Muscle of leg (tissue), 11 donors: Measurements from ENCODE around the gene DDX21. TPM values are rescaled to one million over a fixed set of nuclear protein-coding genes. Genes with fewer than 3 reads are reported as not detected.
"Not testable (repeated sequence)": the region's sequence is repeated elsewhere in the genome, so short reads cannot be mapped to it uniquely, and the experiment has no call there.

ENCODE experiments used
- DNase-seq: peaks from one replicate; pipeline ENCODE4 v3.0.0; 2013
- H3K27ac ChIP-seq: one replicate; pipeline ENCODE4 v1.5.1; 2013; ENCODE audit warnings: mild to moderate bottlenecking, low read length, control low read depth
- H3K27me3 ChIP-seq: one replicate; pipeline ENCODE4 v1.6.1; 2013; ENCODE audit warnings: low read length; ENCODE audit not compliant: control insufficient read depth, insufficient read depth
- H3K36me3 ChIP-seq: one replicate; pipeline ENCODE4 v1.6.1; 2013; ENCODE audit warnings: low read length; ENCODE audit not compliant: control insufficient read depth, insufficient read depth
- H3K4me1 ChIP-seq: one replicate; pipeline ENCODE4 v1.6.1; 2013; ENCODE audit warnings: low read length; ENCODE audit not compliant: control insufficient read depth, insufficient read depth
- H3K4me3 ChIP-seq: one replicate; pipeline ENCODE4 v1.5.1; 2013; ENCODE audit warnings: low read length, control low read depth
- H3K9me3 ChIP-seq: replicated peaks from 2 replicates; pipeline ENCODE4 v1.6.1; 2013; ENCODE audit warnings: low read depth, low read length; ENCODE audit not compliant: control insufficient read depth
- WGBS: methylation state at CpG from one replicate; pipeline ENCODE4 v1.1.5; 2013; ENCODE audit warnings: missing lambda C conversion rate; ENCODE audit not compliant: insufficient coverage; 5-methylcytosine and 5-hydroxymethylcytosine counted together
- polyA plus RNA-seq, 8 donors: library from polyadenylated mRNA; unstranded; fragments of 120-200 nt; gene quantifications; one replicate each; pipeline versions ENCODE4 v1.2.1 to v1.2.3, GENCODE V29; 2013; ENCODE audit warnings: inconsistent platforms in 1 of 8, low replicate concordance in 1 of 8; ENCODE audit not compliant: insufficient read length in 8 of 8, insufficient read depth in 1 of 8
- total RNA-seq: library from RNA; stranded (reverse); fragments of 120-200 nt; gene quantifications from one replicate; pipeline ENCODE4 v1.2.4, GENCODE V29; 2013

The DDX21 gene
- total and polyA plus RNA-seq, 9 donors: 30.9 to 49.9 (median 41.2) TPM

DNA sequence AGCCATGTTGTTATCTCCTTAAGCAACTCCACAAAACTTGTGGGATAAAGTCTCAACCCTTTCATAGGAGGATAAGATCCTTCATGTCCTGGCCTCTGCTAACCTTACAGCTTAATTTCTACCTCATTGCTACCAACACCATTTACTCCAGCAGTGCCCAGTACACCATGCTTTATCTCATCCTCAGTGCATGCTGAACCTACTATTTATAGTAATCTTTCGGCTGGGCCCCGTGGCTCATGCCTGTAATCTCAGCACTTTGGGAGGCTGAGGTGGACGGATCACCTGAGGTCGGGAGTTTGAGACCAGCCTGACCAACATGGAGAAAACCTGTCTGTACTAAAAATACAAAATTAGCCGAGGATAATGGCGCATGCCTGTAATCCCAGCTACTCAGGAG lies 23.8 kb downstream of the DDX21 start:
- H3K4me1 ChIP-seq, H3K27ac ChIP-seq, H3K9me3 ChIP-seq, H3K27me3 ChIP-seq, H3K4me3 ChIP-seq, DNase-seq: not testable (repeated sequence)
- WGBS: 100% methylated on average over 3 of the region's 6 CpGs
- H3K36me3 ChIP-seq: peaks cover 56% of the 10 kb centered on the region

DNA sequence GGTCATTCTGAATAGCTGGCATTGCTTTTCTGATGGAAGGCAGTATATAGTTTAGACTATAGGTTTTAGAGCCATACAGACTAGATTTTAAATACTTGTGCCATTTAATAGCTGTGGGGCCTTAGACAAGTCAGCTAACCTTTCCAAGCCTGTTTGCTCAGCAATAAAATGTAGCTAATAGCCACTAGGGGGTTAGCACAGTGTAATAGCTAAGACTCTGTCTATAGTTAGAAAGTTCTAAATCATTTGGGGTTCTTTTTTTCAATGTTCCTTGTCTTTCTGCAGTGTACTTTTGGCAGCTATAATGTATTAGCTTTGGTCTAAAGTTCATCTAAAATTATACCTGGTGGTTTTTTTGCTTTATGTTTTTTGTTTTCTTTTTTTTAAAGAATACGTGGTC lies 25.1 kb downstream of the DDX21 start:
- WGBS: no CpG with 5 or more reads among the region's 1 CpG
- no peaks in the 10 kb centered on the region for H3K9me3 ChIP-seq
- H3K4me3 ChIP-seq: no peak overlapping the region
- no peak overlapping the region for H3K27ac ChIP-seq
- H3K36me3 ChIP-seq: peaks cover 47% of the 10 kb centered on the region
- no peaks in the 10 kb centered on the region for H3K4me1 ChIP-seq
- no peaks in the 10 kb centered on the region for H3K27me3 ChIP-seq
- DNase-seq: no peak

DNA sequence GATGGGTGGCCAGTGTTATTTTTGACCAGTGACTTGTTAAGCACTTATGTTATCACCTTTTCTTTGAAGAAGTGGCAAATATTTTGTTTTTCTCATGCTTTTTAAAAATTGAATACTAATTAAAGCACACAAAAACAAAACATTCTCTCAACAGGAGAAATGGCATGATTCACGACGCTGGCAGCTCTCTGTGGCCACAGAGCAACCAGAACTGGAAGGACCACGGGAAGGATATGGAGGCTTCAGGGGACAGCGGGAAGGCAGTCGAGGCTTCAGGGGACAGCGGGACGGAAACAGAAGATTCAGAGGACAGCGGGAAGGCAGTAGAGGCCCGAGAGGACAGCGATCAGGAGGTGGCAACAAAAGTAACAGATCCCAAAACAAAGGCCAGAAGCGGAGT lies 26.4 kb downstream of the DDX21 start:
- no peaks in the 10 kb centered on the region for H3K27me3 ChIP-seq
- no peak overlapping the region for H3K4me3 ChIP-seq
- WGBS: 96% methylated on average over 10 of the region's 11 CpGs
- peaks cover 41% of the 10 kb centered on the region for H3K36me3 ChIP-seq
- DNase-seq: no peak
- H3K27ac ChIP-seq: no peak overlapping the region
- H3K4me1 ChIP-seq: no peaks in the 10 kb centered on the region
- H3K9me3 ChIP-seq: no peaks in the 10 kb centered on the region

DNA sequence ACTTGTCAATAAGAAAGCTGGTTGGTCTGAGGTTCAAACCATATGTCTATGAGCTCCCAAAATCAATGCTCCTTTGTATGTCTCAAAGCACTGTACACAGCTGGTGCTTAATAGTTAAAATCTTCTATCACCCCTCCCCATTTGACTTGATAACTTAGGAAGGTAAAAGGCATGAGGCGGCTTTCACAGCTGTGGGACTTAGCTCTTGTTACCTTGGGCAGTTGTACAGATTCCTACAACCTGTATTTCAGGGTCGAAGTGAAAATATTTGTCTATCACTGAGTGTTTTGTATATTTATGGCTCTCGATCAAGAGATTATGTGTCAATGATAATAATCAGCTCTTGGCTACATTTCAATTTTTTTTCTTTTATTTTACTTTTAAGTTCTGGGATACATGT lies 31.6 kb downstream of the DDX21 start:
- H3K4me3 ChIP-seq: no peak overlapping the region
- H3K9me3 ChIP-seq: no peaks in the 10 kb centered on the region
- WGBS: no CpG with 5 or more reads among the region's 3 CpGs
- no peak for DNase-seq
- H3K27ac ChIP-seq: no peak overlapping the region
- H3K27me3 ChIP-seq: no peaks in the 10 kb centered on the region
- peaks cover 10% of the 10 kb centered on the region for H3K4me1 ChIP-seq
- peaks cover 14% of the 10 kb centered on the region for H3K36me3 ChIP-seq

- Histone ChIP-seq H3K4me3 (peak within 1 kb of the TSS; percentile 97), H3K27me3 (no peaks in the 10 kb centered on the region), H3K9me3 (no peaks in the 10 kb centered on the region), H3K4me1 (peaks cover 10% of the 10 kb centered on the region), H3K27ac (peak within 1 kb of the TSS; percentile 81), H3K36me3 (peaks cover 14% of the 10 kb centered on the region)
- WGBS: under 1% methylated on average over 61 of the region's 62 CpGs
- DNase-seq: peak; percentile 99
Measured at GRCh38 chr10:68988530-68989316, 32.8 kb downstream of the DDX21 start, which contains the start of gene KIFBP. Gene KIFBP (plus strand): TSS chr10:68988803. CDS start chr10:68988833, 30 bp downstream.

GRCh38 chr10:68989317-68989990 lies 33.5 kb downstream of the DDX21 start:
- Histone ChIP-seq H3K4me3 (peak overlapping the region; percentile 97), H3K9me3 (no peaks in the 10 kb centered on the region), H3K27me3 (no peaks in the 10 kb centered on the region), H3K36me3 (peaks cover 12% of the 10 kb centered on the region), H3K4me1 (peaks cover 10% of the 10 kb centered on the region), H3K27ac (peak overlapping the region; percentile 81)
- WGBS: 5% methylated on average over 14 of the region's 22 CpGs
- DNase-seq: peak; percentile 42

- Histone ChIP-seq H3K9me3 (no peaks in the 10 kb centered on the region), H3K4me3 (no peak overlapping the region), H3K27me3 (no peaks in the 10 kb centered on the region), H3K36me3 (peaks cover 12% of the 10 kb centered on the region), H3K27ac (no peak overlapping the region), H3K4me1 (peaks cover 10% of the 10 kb centered on the region)
- WGBS: no CpG with 5 or more reads among the region's 2 CpGs
- DNase-seq: no peak
Measured at GRCh38 chr10:68992636-68993440, 36.9 kb downstream of the DDX21 start.

DNA sequence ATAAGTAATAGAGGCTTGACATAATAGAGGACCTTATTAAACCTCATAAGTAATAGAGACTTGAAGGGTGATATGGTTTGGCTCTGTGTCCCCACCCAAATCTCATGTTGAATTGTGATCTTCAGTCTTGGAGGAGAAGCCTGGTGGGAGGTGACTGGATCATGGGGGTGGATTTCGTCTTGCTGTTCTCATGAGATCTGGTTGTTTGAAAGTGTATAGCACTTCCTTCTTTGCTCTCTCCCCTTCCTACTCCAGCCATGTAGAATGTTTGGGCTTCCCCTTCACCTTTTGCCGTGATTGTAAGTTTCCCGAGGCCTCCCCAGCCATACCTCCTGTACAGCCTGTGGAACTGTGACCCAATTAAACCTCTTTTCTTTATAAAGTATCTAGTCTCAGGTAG lies 41.2 kb downstream of the DDX21 start:
- H3K4me1 ChIP-seq: no peaks in the 10 kb centered on the region
- peaks cover 13% of the 10 kb centered on the region for H3K36me3 ChIP-seq
- WGBS: no CpG with 5 or more reads among the region's 3 CpGs
- no peak overlapping the region for H3K4me3 ChIP-seq
- no peaks in the 10 kb centered on the region for H3K9me3 ChIP-seq
- H3K27ac ChIP-seq: no peak overlapping the region
- DNase-seq: no peak
- no peaks in the 10 kb centered on the region for H3K27me3 ChIP-seq

GRCh38 chr10:69004821-69005220 lies 48.9 kb downstream of the DDX21 start:
- Histone ChIP-seq H3K4me1 (no peaks in the 10 kb centered on the region), H3K27me3 (no peaks in the 10 kb centered on the region), H3K4me3 (no peak overlapping the region), H3K36me3 (peaks cover 29% of the 10 kb centered on the region), H3K9me3 (no peaks in the 10 kb centered on the region), H3K27ac (no peak overlapping the region)
- WGBS: no CpG with 5 or more reads among the region's 1 CpG
- peak; percentile 37 for DNase-seq
